HCT116 (cell line): ENCODE data around the gene ZNF804B. TPM values are rescaled to one million over a fixed set of nuclear protein-coding genes. Genes with fewer than 3 reads are reported as not detected.

ENCODE experiments used
- ATAC-seq: fragments of 200-7000 bp; cut with Tn5 transposase; 2 replicates; pipeline ENCODE4 v1.9.1; 2020; ENCODE audit warnings: mild to moderate bottlenecking, moderate library complexity
- BruUV-seq: library from RNA; stranded (reverse); fragments of 400-500 nt; replicated peaks from 2 replicates; lab custom pipeline; 2021; lab: Mats Ljungman, UMichigan
- CTCF ChIA-PET: fragments of 300-600 bp; sonication (Branson Sonifier 250); formaldehyde crosslinking; loops from one replicate; lab custom pipeline; 2021; ENCODE audit warnings: antibody characterized with exemption; lab: Charles Lee
- POLR2A ChIA-PET: fragments of 300-600, 350-600 bp; sonication (Branson Sonifier 250); formaldehyde crosslinking; loops from one replicate; lab custom pipeline; 2021; ENCODE audit warnings: antibody characterized with exemption; lab: Charles Lee
- RAD21 ChIA-PET, 2 experiments: fragments of 300-600 bp; sonication (Branson Sonifier 250); formaldehyde crosslinking; loops; one replicate each; lab custom pipeline; 2023; ENCODE audit warnings: low total read pairs in 2 of 2; ENCODE audit not compliant: uncharacterized antibody in 2 of 2, unreplicated experiment in 2 of 2, low non-redundant PET in 1 of 2; lab: Charles Lee
- DNase-seq: peaks from one replicate; pipeline ENCODE4 v3.0.0-alpha.2; 2010; ENCODE audit warnings: low read depth, low spot score
- H2AFZ ChIP-seq: fragments of 200-600 bp; shearing (Covaris generic), sonication (generic); 2 replicates; pipeline ENCODE4 v1.6.1; 2017; ENCODE audit warnings: low read depth, mixed run types, mixed read lengths, antibody characterized with exemption, low read length; ENCODE audit not compliant: poor library complexity, severe bottlenecking
- H3K27ac ChIP-seq: 2 replicates; pipeline ENCODE4 v1.5.1; 2012; ENCODE audit warnings: low read depth, low read length
- H3K27me3 ChIP-seq: fragments of 200-600 bp; sonication (generic); 2 replicates; pipeline ENCODE4 v1.6.1; 2016; ENCODE audit warnings: mixed run types, low read length, mixed read lengths; ENCODE audit not compliant: insufficient read depth
- H3K36me3 ChIP-seq, 2 experiments: fragments of 200-500 bp in 1 of 2; fragments of 200-600 bp in 1 of 2; sonication (Bioruptor generic) in 1 of 2; sonication (generic) in 1 of 2; 2 replicates each; pipeline versions ENCODE4 v1.5.1 to v1.6.1; 2014 to 2016; ENCODE audit warnings: low read length in 2 of 2, inconsistent platforms in 1 of 2, mixed read lengths in 1 of 2, mixed run types in 1 of 2; ENCODE audit not compliant: insufficient read depth in 2 of 2, control insufficient read depth in 1 of 2
- H3K4me1 ChIP-seq, 2 experiments: fragments of 200-600 bp in 1 of 2; sonication (generic) in 1 of 2; 2 replicates each; pipeline versions ENCODE4 v1.5.1 to v1.6.1; 2012 to 2017; ENCODE audit warnings: low read length in 2 of 2, inconsistent platforms in 1 of 2, mild to moderate bottlenecking in 1 of 2, mixed read lengths in 1 of 2, mixed run types in 1 of 2, moderate library complexity in 1 of 2; ENCODE audit not compliant: insufficient read depth in 2 of 2, control insufficient read depth in 1 of 2
- H3K4me2 ChIP-seq: fragments of 200-600 bp; sonication (generic); 2 replicates; pipeline ENCODE4 v1.6.1; 2017; ENCODE audit warnings: mixed run types, low read length, mixed read lengths
- H3K4me3 ChIP-seq, 2 experiments: fragments of 200-600 bp in 1 of 2; sonication (generic) in 1 of 2; replicated peaks in 1 of 2; 2 replicates each; pipeline ENCODE4 v1.5.1; 2011 to 2016; ENCODE audit warnings: low read length in 2 of 2, control low read depth in 1 of 2, low read depth in 1 of 2, mild to moderate bottlenecking in 1 of 2, mixed read lengths in 1 of 2, mixed run types in 1 of 2
- H3K79me2 ChIP-seq: fragments of 200-600 bp; sonication (generic); 2 replicates; pipeline ENCODE4 v1.6.1; 2017; ENCODE audit warnings: mild to moderate bottlenecking, mixed run types, low read length, moderate library complexity, mixed read lengths; ENCODE audit not compliant: insufficient read depth
- H3K9ac ChIP-seq: fragments of 200-600 bp; sonication (generic); 2 replicates; pipeline ENCODE4 v1.6.1; 2016; ENCODE audit warnings: low read length, mixed read lengths
- H3K9me2 ChIP-seq: fragments of 200-600 bp; sonication (generic), shearing (Covaris generic); 2 replicates; pipeline ENCODE4 v1.6.1; 2017; ENCODE audit warnings: mixed run types, mild to moderate bottlenecking, moderate library complexity; ENCODE audit not compliant: insufficient read depth
- H3K9me3 ChIP-seq, 2 experiments: fragments of 200-500 bp in 1 of 2; fragments of 200-600 bp in 1 of 2; sonication (Bioruptor generic) in 1 of 2; sonication (generic) in 1 of 2; 2 replicates each; pipeline ENCODE4 v1.6.1; 2014 to 2017; ENCODE audit warnings: low read length in 2 of 2, mixed read lengths in 2 of 2, inconsistent platforms in 1 of 2, low read depth in 1 of 2, mild to moderate bottlenecking in 1 of 2, mixed run types in 1 of 2, moderate library complexity in 1 of 2; ENCODE audit not compliant: control insufficient read depth in 1 of 2, insufficient read depth in 1 of 2
- H4K20me1 ChIP-seq: fragments of 200-600 bp; sonication (generic), shearing (Covaris generic); 2 replicates; pipeline ENCODE4 v1.6.1; 2017; ENCODE audit warnings: mixed run types, mild to moderate bottlenecking, moderate library complexity; ENCODE audit not compliant: insufficient read depth
- FOSL1 ChIP-seq: IDR thresholded peaks from 2 replicates; pipeline ENCODE4 v1.6.1; 2012; ENCODE audit warnings: low read depth
- RAD21 ChIP-seq: IDR thresholded peaks from 2 replicates; pipeline ENCODE4 v1.6.1; 2012; ENCODE audit warnings: low read depth, mild to moderate bottlenecking
- SRF ChIP-seq: IDR thresholded peaks from 2 replicates; pipeline ENCODE4 v1.6.1; 2012; ENCODE audit warnings: low read depth
- intact Hi-C: fragments of 100-400 bp; cut with micrococcal nuclease; formaldehyde crosslinking; loops from 2 replicates; pipeline ENCODE4 v1.10.0; 2022
- total RNA-seq: library from RNA; stranded (reverse); gene quantifications from one replicate; pipeline ENCODE4 v1.2.1, GENCODE V29; 2021; ENCODE audit not compliant: unreplicated experiment
- TF ChIP-seq, protein P1 (sequence below), 3 experiments: fragments of 200-600 bp in 1 of 3; sonication (generic) in 1 of 3; IDR thresholded peaks in 2 of 3; conservative IDR thresholded peaks in 1 of 3; 2 replicates each; pipeline ENCODE4 v1.5.1; 2012 to 2017; ENCODE audit warnings: low read depth in 2 of 3, low read length in 2 of 3, antibody characterized with exemption in 1 of 3, borderline replicate concordance in 1 of 3, control low read depth in 1 of 3, mild to moderate bottlenecking in 1 of 3, mixed read lengths in 1 of 3, mixed run types in 1 of 3, moderate library complexity in 1 of 3; ENCODE audit not compliant: insufficient read depth in 1 of 3
- TF ChIP-seq, protein P2 (sequence below): IDR thresholded peaks from 2 replicates; pipeline ENCODE4 v1.6.1; 2012
- TF ChIP-seq, protein P3 (sequence below): IDR thresholded peaks from 2 replicates; pipeline ENCODE4 v1.6.1; 2012

Gene ZNF804B
- total RNA-seq, 1 experiment from 2014 or later: not detected

DNA sequence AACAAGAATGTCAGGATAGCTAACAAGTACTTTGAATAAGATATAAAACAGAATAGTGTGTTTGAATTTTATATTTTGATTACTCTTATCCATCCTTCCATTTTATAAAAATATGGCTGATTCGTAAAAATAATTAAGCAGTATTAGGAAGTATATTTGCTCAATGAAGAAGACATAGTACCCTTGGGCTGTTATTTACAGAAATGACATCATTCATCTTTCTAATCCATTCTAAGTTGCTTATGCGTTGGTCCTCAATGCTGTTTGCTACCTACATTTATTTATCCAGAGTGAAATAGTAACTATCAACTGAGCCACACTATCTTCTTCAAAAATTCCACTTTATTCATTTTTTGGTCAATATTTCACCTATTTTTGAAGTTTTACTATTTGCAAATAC, 2.1 kb upstream of the ZNF804B start:
- ChIA-PET RAD21 (no interaction called here), CTCF (no interaction called here), POLR2A (no interaction called here)
- Histone ChIP-seq H3K27ac (no peak overlapping the region), H2AFZ (no peak overlapping the region), H3K9me2 (no peaks in the 10 kb centered on the region), H3K4me1 (no peaks in the 10 kb centered on the region), H3K27me3 (no peaks in the 10 kb centered on the region; the same call in 1 of the 2 replicates), H4K20me1 (no peaks in the 10 kb centered on the region), H3K4me2 (no peak overlapping the region), H3K9me3 (no peaks in the 10 kb centered on the region), H3K4me3 (no peak overlapping the region), H3K36me3 (no peaks in the 10 kb centered on the region), H3K9ac (no peak overlapping the region), H3K79me2 (no peaks in the 10 kb centered on the region)
- ATAC-seq (no peak), DNase-seq (no peak)
- intact Hi-C loops: no loop called here
- no TSS peak for BruUV-seq
- TF ChIP-seq SRF (no peak), RAD21 (no peak), FOSL1 (no peak)
- TF ChIP-seq, protein P1, sequence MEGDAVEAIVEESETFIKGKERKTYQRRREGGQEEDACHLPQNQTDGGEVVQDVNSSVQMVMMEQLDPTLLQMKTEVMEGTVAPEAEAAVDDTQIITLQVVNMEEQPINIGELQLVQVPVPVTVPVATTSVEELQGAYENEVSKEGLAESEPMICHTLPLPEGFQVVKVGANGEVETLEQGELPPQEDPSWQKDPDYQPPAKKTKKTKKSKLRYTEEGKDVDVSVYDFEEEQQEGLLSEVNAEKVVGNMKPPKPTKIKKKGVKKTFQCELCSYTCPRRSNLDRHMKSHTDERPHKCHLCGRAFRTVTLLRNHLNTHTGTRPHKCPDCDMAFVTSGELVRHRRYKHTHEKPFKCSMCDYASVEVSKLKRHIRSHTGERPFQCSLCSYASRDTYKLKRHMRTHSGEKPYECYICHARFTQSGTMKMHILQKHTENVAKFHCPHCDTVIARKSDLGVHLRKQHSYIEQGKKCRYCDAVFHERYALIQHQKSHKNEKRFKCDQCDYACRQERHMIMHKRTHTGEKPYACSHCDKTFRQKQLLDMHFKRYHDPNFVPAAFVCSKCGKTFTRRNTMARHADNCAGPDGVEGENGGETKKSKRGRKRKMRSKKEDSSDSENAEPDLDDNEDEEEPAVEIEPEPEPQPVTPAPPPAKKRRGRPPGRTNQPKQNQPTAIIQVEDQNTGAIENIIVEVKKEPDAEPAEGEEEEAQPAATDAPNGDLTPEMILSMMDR (IDR thresholded peaks at IDR 0.05 in 2 of 3, conservative IDR thresholded peaks at IDR 0.05 in 1 of 3; ENCODE audit: borderline replicate concordance in 1 of 3, insufficient read depth in 1 of 3, low read depth in 2 of 3, low read length in 2 of 3): no peak

DNA sequence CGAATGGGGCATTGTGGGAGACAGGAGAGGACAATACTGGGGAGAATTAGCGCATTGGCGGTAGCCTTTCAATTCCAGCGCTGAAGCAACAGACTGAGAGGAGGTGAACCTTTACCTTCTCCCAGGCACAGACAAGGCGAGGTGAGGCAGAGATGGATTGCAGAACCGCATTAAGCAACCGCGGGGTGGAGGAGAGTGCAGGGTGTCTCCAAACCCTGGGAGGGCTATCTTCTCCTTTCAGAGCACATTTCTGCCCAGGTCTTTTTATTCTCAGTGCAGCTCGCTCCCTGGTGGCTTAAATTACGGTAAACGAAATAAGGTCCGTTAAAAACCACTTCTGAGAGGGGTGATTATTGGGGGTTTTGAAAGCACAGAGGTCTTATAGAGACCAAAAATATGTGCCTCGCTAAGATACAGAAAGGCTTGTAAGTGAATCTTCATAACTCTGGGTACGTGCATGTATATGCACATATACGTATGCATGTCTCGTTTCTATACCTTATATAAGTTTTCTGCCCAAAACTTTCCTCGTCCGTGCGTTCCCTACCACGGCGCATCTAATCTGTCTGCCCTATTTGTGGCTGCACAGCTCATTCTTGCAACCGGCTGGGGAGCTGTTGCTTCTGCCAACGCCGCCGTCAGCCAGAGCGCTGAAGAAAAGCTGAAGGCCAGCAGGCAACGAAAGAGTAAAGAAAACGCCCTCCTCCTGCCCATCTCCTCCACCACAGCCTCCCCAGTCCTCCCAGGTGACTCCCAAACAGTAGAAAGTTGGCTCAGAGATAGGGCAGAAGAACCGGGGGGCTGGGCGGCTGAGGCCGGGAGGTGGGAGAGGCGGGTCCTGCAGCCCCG, 895 bp upstream of the ZNF804B start:
- H3K27me3 ChIP-seq: no peaks in the 10 kb centered on the region; the same call in 1 of the 2 replicates
- no peak for DNase-seq
- ChIA-PET RAD21 (no interaction called here), POLR2A (no interaction called here), CTCF (no interaction called here)
- no peaks in the 10 kb centered on the region for H3K9me2 ChIP-seq
- H3K9me3 ChIP-seq: no peaks in the 10 kb centered on the region
- H3K4me1 ChIP-seq: no peaks in the 10 kb centered on the region
- no peaks in the 10 kb centered on the region for H3K79me2 ChIP-seq
- no peak overlapping the region for H2AFZ ChIP-seq
- no peak overlapping the region for H3K9ac ChIP-seq
- H3K4me2 ChIP-seq: no peak overlapping the region
- intact Hi-C loops: no loop called here
- no peak overlapping the region for H3K4me3 ChIP-seq
- TF ChIP-seq SRF: no peak
- TF ChIP-seq, protein P1 (IDR thresholded peaks at IDR 0.05 in 2 of 3, conservative IDR thresholded peaks at IDR 0.05 in 1 of 3; ENCODE audit: borderline replicate concordance in 1 of 3, insufficient read depth in 1 of 3, low read depth in 2 of 3, low read length in 2 of 3): no peak
- TF ChIP-seq, protein P2, sequence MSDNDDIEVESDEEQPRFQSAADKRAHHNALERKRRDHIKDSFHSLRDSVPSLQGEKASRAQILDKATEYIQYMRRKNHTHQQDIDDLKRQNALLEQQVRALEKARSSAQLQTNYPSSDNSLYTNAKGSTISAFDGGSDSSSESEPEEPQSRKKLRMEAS: no peak
- TF ChIP-seq, protein P3, sequence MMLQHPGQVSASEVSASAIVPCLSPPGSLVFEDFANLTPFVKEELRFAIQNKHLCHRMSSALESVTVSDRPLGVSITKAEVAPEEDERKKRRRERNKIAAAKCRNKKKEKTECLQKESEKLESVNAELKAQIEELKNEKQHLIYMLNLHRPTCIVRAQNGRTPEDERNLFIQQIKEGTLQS: no peak
- no peak for TF ChIP-seq FOSL1
- no peaks in the 10 kb centered on the region for H3K36me3 ChIP-seq
- no peaks in the 10 kb centered on the region for H4K20me1 ChIP-seq
- H3K27ac ChIP-seq: no peak overlapping the region
- BruUV-seq: no TSS peak
- no peak for ATAC-seq
